SK-N-MC (cell line): Measurements from ENCODE around the gene HOXB5.

Experiments used
- EZH2 ChIP-seq: fragments of 200-600 bp; sonication (generic); IDR thresholded peaks from one replicate; pipeline ENCODE4 v1.6.1; 2017; ENCODE audit warnings: antibody characterized with exemption
- POLR2AphosphoS5 ChIP-seq: IDR thresholded peaks from 2 replicates; pipeline ENCODE4 v1.6.1; 2012; ENCODE audit warnings: mild to moderate bottlenecking, low read depth, low read length, borderline replicate concordance

- TF ChIP-seq EZH2: no peak
- no peak for TF ChIP-seq POLR2AphosphoS5
Measured at GRCh38 chr17:48624544-48625494, 31.2 kb upstream of the HOXB5 start.
